ENCODE measurements around the gene PPP2R5C. TPM values are rescaled to one million over a fixed set of nuclear protein-coding genes. Genes with fewer than 3 reads are reported as not detected.

PPP2R5C gene
- total RNA-seq, 1 donor from 2014 or later: 227 TPM

DNA sequence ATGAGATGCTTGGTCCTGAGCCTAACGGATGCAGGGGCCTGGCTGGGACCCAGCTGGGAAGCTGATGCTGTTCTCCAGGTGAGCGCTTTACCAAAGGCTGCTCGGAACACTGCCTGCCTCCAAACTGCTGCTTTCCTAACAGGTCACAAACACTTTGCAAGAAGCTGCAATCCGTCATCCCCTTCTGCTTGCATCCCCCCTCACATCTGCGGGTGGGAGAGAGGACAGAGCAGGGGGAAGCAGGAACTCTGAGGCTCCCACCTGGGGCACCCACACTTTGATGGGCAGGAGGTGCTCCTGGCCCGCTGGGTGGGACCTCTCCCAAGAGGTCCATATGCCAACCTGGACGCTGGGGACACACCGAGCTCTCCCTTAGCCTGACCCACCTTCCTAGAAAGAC is 24.9 kb upstream of the PPP2R5C start:
- H3K4me1 Mint-ChIP-seq: peaks cover 6% of the 10 kb centered on the region

DNA sequence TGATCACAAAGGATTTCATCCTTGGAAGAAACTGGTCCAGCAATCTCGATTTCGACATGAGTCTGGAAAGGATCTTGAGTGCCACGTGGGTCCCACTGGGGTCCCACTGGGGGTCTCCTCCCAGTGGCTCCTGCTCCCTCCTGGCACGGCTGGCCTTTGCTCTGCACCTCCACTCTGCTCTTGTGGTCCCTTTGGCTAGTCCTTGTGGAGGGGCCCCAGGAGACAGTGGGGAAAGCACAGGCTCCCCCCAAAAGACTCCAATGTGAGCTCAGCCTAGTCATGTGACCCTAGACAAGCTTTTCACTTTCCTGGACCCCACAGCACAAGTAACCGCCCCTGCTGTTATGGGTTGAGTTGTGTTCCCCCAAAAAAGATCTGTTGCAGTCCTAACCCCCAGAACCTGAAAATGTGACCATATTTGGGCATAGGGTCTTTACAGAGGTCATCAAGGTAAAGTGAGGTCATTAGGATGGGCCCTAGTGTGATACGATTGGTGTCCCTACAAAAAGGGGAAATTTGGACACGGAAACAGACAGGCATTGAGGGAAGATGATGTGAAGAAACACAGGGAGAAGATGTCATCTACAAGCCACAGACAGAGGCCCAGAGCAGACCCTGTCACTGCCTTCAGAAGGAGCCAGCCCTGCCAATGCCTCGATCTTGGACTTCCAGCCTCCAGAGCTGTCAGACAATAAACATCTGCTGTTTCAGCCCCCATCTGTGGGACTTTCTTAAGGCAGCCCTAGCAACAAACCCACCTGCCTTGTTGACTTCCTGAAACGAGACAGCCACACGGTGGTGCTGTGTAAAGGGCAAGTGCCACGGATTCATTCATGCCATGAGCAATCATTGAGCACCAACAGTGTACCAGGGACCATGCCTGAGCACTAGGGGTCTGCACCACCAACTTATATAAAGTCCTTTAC is 23.8 kb upstream of the PPP2R5C start:
- DNase-seq: no peak
- intact Hi-C loops (cut with micrococcal nuclease): no loop called here
- Mint-ChIP-seq H3K36me3 (ENCODE audit: low read depth) (peaks cover 9% of the 10 kb centered on the region), H3K27me3 (peaks cover 17% of the 10 kb centered on the region), H3K4me1 (no peaks in the 10 kb centered on the region), H3K27ac (no peak overlapping the region), H3K9me3 (peaks cover 21% of the 10 kb centered on the region), H3K4me3 (no peak overlapping the region)
- POLR2A ChIA-PET: interaction anchor here (0.6 kb wide), 1 partner anchor 193 kb away, joined by 4 read pairs; no protein-coding TSS in a partner anchor
- TF ChIP-seq, protein P1, sequence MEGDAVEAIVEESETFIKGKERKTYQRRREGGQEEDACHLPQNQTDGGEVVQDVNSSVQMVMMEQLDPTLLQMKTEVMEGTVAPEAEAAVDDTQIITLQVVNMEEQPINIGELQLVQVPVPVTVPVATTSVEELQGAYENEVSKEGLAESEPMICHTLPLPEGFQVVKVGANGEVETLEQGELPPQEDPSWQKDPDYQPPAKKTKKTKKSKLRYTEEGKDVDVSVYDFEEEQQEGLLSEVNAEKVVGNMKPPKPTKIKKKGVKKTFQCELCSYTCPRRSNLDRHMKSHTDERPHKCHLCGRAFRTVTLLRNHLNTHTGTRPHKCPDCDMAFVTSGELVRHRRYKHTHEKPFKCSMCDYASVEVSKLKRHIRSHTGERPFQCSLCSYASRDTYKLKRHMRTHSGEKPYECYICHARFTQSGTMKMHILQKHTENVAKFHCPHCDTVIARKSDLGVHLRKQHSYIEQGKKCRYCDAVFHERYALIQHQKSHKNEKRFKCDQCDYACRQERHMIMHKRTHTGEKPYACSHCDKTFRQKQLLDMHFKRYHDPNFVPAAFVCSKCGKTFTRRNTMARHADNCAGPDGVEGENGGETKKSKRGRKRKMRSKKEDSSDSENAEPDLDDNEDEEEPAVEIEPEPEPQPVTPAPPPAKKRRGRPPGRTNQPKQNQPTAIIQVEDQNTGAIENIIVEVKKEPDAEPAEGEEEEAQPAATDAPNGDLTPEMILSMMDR (IDR thresholded peaks at IDR 0.05): no peak
- ATAC-seq (ENCODE audit: low read depth): no peak
- CTCF ChIA-PET: no interaction called here

More for the DNA sequence above, 24.9 kb upstream of the PPP2R5C start:
- Mint-ChIP-seq H3K4me3 (no peak overlapping the region), H3K36me3 (ENCODE audit: low read depth) (peaks cover 7% of the 10 kb centered on the region), H3K27me3 (peaks cover 17% of the 10 kb centered on the region), H3K9me3 (peaks cover 18% of the 10 kb centered on the region), H3K27ac (no peak overlapping the region)
- ATAC-seq (ENCODE audit: low read depth) (no peak), DNase-seq (no peak)
- TF ChIP-seq, protein P1 (IDR thresholded peaks at IDR 0.05): no peak
- intact Hi-C loops (cut with micrococcal nuclease): no loop called here
- CTCF ChIA-PET: no interaction called here
- POLR2A ChIA-PET: interaction anchor here (0.7 kb wide), 2 partner anchors 20 to 91 kb away, joined by 4 read pairs; no protein-coding TSS in a partner anchor

DNA sequence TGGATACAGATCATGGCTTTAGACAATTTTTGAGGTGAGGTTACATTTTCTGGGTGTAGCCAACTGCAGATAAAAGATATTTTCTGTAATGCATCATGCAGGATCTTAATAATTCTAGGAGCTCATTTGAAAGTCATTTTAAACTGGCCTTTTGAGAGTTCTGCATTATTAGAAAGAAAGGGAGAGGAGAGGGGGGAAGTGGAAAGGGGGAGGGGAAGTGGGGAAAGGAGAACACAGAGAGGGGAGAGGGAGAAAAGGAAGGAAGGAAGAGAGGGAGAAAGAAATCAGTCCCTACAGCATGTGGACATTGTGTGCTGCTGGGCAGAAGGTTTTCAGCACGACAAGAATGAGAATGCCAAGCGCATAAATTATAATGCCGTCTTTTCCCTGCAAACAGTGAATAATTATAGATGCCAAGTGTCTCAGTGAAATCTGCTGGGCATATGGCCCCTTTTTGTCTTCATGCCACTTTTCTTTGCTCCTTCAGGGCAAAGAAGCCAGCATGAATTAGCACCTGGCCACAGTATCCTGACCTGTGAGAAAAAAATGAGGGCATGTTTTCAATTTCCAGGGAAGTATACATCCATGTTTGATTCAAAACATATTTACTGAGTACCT is 22.7 kb upstream of the PPP2R5C start:
- POLR2A ChIA-PET: no interaction called here
- Mint-ChIP-seq H3K27ac (no peak overlapping the region), H3K27me3 (peaks cover 18% of the 10 kb centered on the region), H3K4me1 (no peaks in the 10 kb centered on the region), H3K36me3 (ENCODE audit: low read depth) (peaks cover 9% of the 10 kb centered on the region), H3K9me3 (peaks cover 21% of the 10 kb centered on the region), H3K4me3 (no peak overlapping the region)
- TF ChIP-seq, protein P1 (IDR thresholded peaks at IDR 0.05): no peak
- DNase-seq (no peak), ATAC-seq (ENCODE audit: low read depth) (no peak)
- CTCF ChIA-PET: interaction anchor here (1.0 kb wide), 1 partner anchor 32 kb away, joined by 3 read pairs; no protein-coding TSS in a partner anchor
- intact Hi-C loops (cut with micrococcal nuclease): no loop called here

DNA sequence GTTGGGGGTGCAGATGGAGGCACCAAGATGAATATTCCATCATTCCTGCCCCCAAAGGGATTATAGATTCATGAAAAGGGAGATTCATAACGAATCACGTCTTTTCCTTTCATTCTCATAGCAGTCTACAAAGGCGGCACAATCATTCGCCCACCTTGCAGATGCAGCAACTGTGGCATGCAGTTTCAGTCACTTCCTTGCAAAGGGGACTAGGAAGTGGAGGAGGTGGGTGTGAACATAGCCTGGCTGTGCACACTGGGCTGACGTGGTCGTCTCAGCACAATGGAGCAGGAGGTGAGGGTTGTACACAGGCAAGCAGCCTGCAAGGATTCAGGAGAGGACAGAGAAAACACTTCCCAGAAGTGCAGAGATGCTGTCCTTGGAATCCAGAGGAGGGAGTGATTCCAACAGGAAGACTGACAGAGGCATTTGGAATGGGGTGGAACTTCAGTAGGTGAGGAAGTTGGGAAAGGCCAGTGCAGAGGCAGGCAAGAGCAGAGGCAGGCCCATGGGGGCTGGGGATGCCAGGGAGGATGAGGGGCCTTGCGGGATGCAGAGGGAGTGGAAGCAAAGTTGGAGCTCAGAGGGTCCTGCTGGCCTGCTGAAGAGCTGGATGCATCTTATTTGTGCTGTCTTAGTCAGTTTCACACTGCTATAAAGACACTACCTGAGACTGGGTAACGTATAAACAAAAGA is 21.9 kb upstream of the PPP2R5C start:
- Mint-ChIP-seq H3K9me3 (peaks cover 21% of the 10 kb centered on the region), H3K27ac (no peak overlapping the region), H3K36me3 (ENCODE audit: low read depth) (peaks cover 9% of the 10 kb centered on the region), H3K4me1 (no peaks in the 10 kb centered on the region), H3K27me3 (peaks cover 19% of the 10 kb centered on the region), H3K4me3 (no peak overlapping the region)
- CTCF ChIA-PET: no interaction called here
- TF ChIP-seq, protein P1 (IDR thresholded peaks at IDR 0.05): no peak
- DNase-seq: no peak
- POLR2A ChIA-PET: no interaction called here
- ATAC-seq (ENCODE audit: low read depth): no peak
- intact Hi-C loops (cut with micrococcal nuclease): no loop called here

DNA sequence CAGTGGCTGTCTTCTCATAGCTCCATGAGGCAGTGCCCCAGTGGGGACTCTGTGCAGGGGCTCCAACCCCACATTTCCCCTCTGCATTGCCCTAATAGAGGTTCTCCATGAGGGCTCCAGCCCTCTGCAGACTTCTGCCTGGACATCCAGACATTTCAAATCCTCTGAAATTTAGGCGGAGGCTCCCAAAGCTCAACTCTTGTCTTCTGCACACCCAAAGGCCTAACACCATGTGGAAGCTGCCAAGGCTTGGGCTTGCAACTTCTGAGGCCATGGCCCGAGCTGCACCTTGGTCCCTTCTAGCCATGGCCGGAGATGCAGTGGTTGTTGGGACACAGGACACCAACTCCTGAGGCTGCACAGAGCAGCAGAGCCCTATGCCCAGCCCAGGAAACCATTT is 20.5 kb upstream of the PPP2R5C start:
- intact Hi-C loops (cut with micrococcal nuclease): no loop called here
- CTCF ChIA-PET: no interaction called here

More for the DNA sequence above, 20.5 kb upstream of the PPP2R5C start:
- Mint-ChIP-seq H3K4me3 (no peak overlapping the region), H3K9me3 (peaks cover 21% of the 10 kb centered on the region), H3K27ac (no peak overlapping the region), H3K27me3 (peaks cover 16% of the 10 kb centered on the region), H3K4me1 (no peaks in the 10 kb centered on the region), H3K36me3 (ENCODE audit: low read depth) (peaks cover 9% of the 10 kb centered on the region)
- ATAC-seq (ENCODE audit: low read depth) (no peak), DNase-seq (no peak)
- POLR2A ChIA-PET: no interaction called here
- TF ChIP-seq, protein P1 (IDR thresholded peaks at IDR 0.05): no peak

Measured in activated B cell treated with CpG ODN at 0.5 μM for 24 hours (primary cell).